WTC11 (cell line): Measurements from ENCODE around the gene GTF2H2.
"Not testable (repeated sequence)": the region's sequence is repeated elsewhere in the genome, so short reads cannot be mapped to it uniquely, and the experiment has no call there.

Experiments
- ATF2 ChIP-seq: sonication (generic); formaldehyde crosslinking; IDR thresholded peaks from 2 replicates; pipeline ENCODE4 v1.8.1; 2022; ENCODE audit warnings: low read depth, missing genetic modification reagents, borderline replicate concordance
- CTCF ChIP-seq: fragments of 200-600 bp; IDR thresholded peaks from 2 replicates; pipeline ENCODE4 v1.8.0; 2022; ENCODE audit warnings: antibody characterized with exemption
- ETV6 ChIP-seq: sonication (generic); formaldehyde crosslinking; IDR thresholded peaks from 2 replicates; pipeline ENCODE4 v1.8.1; 2022; ENCODE audit warnings: mild to moderate bottlenecking, missing genetic modification reagents
- OVOL2 ChIP-seq: fragments of 250-450 bp; sonication (Bioruptor Pico); IDR thresholded peaks from 2 replicates; pipeline ENCODE4 v1.9.0; 2021; ENCODE audit warnings: mild to moderate bottlenecking, borderline replicate concordance
- PRDM15 ChIP-seq: sonication (generic); formaldehyde crosslinking; IDR thresholded peaks from 2 replicates; pipeline ENCODE4 v1.8.0; 2022; ENCODE audit warnings: missing genetic modification reagents
- TP53 ChIP-seq: sonication (generic); formaldehyde crosslinking; IDR thresholded peaks from 2 replicates; pipeline ENCODE4 v1.8.1; 2023; ENCODE audit warnings: mild to moderate bottlenecking, missing genetic modification reagents
- USF1 ChIP-seq: sonication (generic); formaldehyde crosslinking; IDR thresholded peaks from 2 replicates; pipeline ENCODE4 v1.8.0; 2022; ENCODE audit warnings: mild to moderate bottlenecking, missing genetic modification reagents
- ZNF317 ChIP-seq: sonication (generic); formaldehyde crosslinking; IDR thresholded peaks from 2 replicates; pipeline ENCODE4 v1.8.1; 2023; ENCODE audit warnings: low read depth, mild to moderate bottlenecking, moderate library complexity, missing genetic modification reagents, borderline replicate concordance
- ZNF512 ChIP-seq: sonication (generic); formaldehyde crosslinking; IDR thresholded peaks from 2 replicates; pipeline ENCODE4 v1.8.1; 2022; ENCODE audit warnings: missing genetic modification reagents, borderline replicate concordance

- TF ChIP-seq ETV6; CTCF; PRDM15; ATF2 (CRISPR knock-in tag); USF1 (CRISPR knock-in tag); ZNF317; OVOL2 (CRISPR knock-in tag); ZNF512 (CRISPR knock-in tag); TP53 (CRISPR knock-in tag): not testable (repeated sequence)
These were observed 22.7 kb downstream of the GTF2H2 start for GRCh38 chr5:71044808-71045207.
